GM19324 (cell line): ENCODE results near the gene MAN1A1.
"Not testable (repeated sequence)": the region's sequence is repeated elsewhere in the genome, so short reads cannot be mapped to it uniquely, and the experiment has no call there.

Experiments used
- ATAC-seq: cut with Tn5 transposase; IDR thresholded peaks from one replicate; pipeline ENCODE4 v1.9.1; 2021; ENCODE audit warnings: mild to moderate bottlenecking, moderate library complexity; ENCODE audit not compliant: unreplicated experiment, low FRiP score

MAN1A1 gene

GRCh38 chr6:119308991-119309657 is 40.4 kb downstream of the MAN1A1 start:
- ATAC-seq: no peak

DNA sequence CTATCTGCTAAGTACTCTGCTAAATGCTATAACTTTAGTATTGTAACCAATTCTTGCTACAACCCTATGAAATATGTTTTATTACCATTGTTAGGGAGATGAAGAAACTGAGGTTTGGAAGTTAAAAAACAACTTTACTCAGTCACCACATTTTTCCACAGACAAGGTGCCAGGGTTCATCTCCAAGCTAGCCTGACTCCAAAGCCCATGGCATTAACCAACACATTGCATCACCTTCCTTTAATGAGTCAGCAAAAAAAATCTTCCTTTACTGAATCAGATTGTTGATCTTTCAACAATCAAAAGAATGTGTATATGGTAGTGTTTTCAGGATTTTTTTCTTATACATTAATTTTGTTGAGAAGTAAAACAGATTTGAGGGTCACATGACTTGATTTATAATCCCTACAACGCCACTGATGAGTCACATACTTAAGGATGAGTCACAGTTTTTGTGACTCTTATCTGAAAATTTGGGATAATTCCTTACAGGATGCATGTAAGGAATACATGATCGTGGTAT is 41.5 kb downstream of the MAN1A1 start:
- no peak for ATAC-seq

DNA sequence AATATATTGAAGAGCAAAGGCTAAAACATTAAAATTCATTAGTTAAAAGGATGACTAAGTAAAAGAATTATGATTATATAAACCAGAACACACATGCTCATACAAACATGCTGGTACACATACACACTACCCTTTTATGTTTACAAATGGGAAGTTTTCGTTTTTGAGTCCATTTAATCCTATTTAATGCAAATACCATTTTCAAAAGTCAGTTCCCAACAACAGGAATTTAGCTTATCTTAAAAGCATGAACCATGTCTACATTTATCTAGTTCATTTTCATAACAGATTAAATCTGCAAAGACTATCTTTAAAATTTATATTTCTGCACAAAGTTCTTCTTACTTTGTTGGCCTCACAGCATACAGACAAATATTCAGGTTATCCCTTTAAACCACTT is 42.5 kb downstream of the MAN1A1 start:
- ATAC-seq: no peak

DNA sequence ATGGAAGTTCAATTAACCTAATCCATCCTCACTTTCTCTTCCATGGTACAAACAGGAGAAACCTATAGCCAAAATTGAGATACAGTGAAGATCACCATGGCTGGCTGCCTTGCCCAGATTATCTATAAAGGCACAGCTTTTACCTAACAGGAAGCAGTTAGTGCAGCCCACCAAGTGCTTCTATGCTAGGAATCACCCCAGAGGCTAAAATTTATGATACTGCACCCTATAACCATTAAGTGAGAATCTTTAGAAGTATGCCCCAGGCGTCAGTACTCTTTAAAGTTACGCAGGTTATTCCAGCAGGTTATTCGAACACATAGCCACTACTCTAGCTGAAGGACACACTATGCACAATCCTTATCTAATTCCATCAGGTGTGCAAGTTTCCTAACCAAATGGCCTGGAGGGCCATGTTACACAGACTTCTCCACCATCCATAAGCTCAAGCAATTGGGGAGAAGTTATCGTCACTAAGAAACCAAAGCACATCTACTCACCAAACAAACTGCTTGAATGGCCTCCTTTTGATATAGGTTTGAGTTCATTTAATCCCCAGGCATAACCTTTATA is 43.1 kb downstream of the MAN1A1 start:
- ATAC-seq: no peak

DNA sequence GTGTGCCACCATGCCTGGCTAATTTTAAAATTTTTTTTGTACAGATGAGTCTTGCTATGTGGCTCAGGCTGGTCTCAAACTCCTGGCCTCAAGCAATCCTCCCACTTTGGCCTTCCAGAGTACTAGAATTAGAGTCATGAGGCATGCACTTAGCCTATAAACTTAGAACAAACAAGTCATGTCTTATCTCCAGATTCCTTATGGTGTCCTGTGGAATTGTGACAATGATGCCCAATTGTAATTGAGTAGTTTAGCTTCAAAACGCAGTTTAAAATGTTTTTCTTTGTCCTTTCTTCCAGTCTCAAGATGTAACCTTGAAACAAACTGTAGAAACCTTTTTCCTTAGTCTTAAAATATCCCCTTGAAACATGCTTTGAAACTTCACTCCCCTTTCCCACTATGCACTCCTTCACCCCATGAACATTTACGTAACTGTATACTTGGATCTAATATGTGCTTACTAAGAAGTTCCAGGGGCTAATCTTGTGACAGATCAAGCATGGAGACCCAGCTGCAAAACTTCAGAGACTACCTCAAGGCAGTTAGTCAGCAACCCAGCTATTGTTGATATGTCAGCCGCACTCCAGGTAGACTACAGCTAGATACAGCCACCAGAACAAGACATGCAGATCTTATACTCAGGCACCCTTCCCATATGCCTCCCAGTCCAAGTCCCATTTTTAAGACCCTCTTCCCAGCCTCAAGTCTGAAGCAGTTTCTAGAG is 46.2 kb downstream of the MAN1A1 start:
- no peak for ATAC-seq

DNA sequence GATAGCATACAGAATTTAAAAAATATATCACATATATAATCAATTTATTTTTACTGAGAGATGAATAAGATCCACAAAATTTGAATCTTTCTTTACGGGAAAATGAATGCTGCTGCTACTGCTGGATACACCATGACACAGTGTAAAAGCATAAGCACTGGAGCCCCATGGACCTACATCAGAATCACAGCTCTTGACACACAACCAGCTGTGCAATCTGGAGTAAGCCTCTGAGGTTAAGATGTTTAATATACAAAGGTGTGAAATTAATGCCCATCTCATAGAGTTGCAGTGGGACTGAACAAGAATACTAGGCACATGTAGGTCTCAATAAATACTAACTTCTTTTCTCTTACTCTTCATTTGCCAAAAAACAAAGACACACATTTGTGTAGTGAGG is 48.1 kb downstream of the MAN1A1 start:
- ATAC-seq: no peak

DNA sequence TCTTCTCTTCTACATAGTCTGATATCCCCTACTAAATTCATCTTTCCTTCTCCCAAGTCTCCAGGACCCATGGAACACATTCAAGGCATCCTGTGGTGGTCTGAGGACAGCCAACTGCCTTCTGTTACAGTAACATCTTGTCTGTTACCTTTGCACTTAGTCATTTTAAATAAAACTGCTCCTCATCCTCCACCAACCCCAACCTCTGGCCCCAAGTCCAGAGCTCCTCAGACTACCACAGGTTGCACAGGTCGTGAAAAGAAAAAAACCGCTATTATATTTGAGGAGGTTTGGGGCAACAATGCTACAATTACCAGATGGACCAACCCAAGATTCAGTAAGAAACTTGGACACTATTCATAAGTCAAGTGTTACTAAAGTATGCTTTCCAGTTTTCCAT is 49.9 kb downstream of the MAN1A1 start:
- no peak for ATAC-seq

- ATAC-seq: no peak
Measured at GRCh38 chr6:119297049-119297448, 52.5 kb downstream of the MAN1A1 start.

- ATAC-seq: no peak
Measured at GRCh38 chr6:119296036-119297035, 53.2 kb downstream of the MAN1A1 start.

- no peak for ATAC-seq
Measured at GRCh38 chr6:119294984-119295383, 54.6 kb downstream of the MAN1A1 start.

DNA sequence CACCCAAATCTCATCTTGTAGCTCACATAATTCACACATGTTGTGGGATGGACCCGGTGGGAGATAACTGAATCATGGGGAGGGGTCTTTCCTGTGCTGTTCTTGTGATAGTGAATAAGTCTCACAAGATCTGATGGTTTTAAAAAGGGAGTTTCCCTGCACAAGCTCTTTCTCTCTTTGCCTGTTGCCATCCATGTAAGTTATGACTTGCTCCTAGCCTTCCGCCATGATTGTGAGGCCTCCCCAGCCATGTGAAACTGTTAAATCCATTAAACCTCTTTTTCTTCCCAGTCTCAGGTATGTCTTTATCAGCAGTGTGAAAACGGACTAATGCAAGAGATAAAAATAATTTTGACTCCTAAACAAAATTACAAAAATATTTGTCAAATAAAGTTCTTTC is 58.5 kb downstream of the MAN1A1 start:
- not testable (repeated sequence) for ATAC-seq

DNA sequence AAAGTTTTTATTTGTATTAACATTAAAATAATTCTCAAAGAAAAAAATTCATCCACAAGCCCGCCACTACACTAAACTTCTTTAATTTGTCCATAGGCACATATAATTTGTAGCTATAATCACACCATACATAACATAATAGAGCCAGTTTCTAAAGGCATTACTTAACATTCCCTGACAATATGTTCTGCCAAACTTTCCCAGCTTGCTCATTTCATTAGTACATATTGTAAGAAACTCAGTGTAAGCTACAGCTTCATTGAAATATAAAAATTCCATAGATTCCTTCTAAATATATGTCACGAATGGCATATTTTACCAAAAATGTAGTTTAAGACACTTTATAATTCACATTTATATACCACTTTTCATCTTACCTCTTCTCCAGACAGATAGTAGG is 59.3 kb downstream of the MAN1A1 start:
- no peak for ATAC-seq

DNA sequence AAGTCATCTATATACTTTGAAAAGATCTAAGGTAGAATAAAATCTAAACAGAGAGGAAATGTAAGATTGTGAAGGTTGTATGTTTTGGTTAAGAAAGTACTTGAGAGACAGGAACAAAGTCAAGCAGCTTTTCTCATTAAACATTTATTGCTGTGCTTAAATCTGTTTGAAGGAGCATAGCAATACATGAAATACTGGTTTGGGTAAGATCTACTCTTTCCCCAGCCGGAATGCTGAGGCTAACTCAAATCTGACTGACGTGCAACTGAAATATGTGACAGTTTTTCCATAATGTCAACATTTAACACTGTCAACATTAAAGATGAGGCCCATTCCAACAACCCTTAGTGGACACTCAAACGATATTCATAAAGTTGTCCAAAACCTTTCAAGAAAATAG is 59.9 kb downstream of the MAN1A1 start:
- no peak for ATAC-seq

- no peak for ATAC-seq
Measured at GRCh38 chr6:119285908-119286625, 63.5 kb downstream of the MAN1A1 start.

GRCh38 chr6:119284861-119285521 is 64.6 kb downstream of the MAN1A1 start:
- ATAC-seq: no peak

DNA sequence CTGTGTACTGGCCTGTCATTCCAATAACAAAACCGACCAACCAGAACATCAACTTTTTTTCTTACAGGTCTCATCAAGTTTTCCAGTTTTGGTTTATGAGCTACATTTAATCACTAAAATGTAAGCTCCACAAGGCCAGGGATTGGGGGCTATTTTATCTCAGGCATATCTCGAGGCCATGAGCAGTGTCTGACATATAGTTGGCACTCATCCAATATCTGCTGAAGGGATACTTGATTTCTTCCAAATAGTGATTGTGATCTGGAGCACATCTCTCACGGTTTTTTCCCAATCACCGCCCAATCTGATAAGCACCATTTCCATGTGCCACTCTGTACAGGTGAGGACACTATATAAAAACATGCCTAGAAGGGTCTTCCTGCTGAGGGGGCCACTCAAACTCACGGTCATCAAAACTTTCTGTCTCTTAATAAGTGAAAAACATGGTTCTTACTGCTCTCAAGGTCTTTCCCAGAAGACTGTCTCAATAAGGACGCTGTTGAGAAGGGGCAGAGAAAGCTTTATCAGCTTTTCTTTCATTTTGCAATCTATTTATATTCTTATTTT is 65.5 kb downstream of the MAN1A1 start:
- ATAC-seq: no peak

DNA sequence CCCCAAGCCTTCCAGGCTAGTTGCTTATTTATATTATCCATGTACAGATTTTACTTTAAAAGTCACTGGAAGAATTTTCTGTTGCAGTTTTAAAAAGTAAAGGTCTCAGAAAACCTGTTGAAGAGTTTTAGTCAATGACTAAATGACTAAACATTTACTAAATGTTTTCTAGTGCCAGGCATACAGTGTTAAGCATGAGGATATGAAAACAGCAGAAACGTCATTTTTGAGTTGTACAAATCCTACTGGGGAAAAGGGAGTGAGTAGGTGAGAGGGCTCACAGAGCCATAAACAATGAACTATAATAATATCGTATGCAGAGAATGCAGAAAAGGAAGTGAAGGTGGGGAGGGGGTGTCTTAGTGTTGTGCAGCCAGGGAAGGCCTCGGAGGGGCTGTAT is 66.3 kb downstream of the MAN1A1 start:
- ATAC-seq: no peak

- ATAC-seq: no peak
Measured at GRCh38 chr6:119280668-119281067, 68.9 kb downstream of the MAN1A1 start.

DNA sequence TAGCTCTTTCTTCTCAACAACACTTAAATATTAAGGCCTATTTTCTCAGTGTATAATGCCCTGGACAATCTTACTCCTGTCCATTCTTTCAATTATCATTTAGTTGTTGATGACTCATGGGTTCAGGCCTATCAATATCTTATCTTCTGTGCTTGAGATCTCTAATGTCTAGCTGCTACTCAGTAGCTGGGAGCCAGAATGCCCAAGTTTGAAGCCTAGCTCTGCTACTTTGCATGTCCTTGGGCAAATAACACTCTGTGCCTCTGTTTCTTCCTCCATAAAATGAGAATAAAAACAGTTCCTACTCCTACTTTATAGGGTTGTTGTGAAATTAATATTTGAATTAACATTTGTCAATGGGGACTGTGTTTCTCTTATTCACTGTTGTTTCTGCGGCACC is 69.5 kb downstream of the MAN1A1 start:
- no peak for ATAC-seq
